B cell (primary cell): ENCODE results near the gene TRIB2. TPM values are rescaled to one million over a fixed set of nuclear protein-coding genes. Genes with fewer than 3 reads are reported as not detected.

Experiments used
- ATAC-seq: fragments of 200-7000 bp; cut with Tn5 transposase; one replicate; pipeline ENCODE4 v1.10.0; 2021; ENCODE audit warnings: low read depth, mild to moderate bottlenecking, moderate number of reproducible peaks, moderate library complexity
- CTCF ChIA-PET: fragments of 350-600 bp; sonication (Branson Sonifier 250); formaldehyde crosslinking; loops from one replicate; lab custom pipeline; 2021; ENCODE audit warnings: antibody characterized with exemption, inconsistent platforms; lab: Charles Lee
- POLR2A ChIA-PET: fragments of 350-600 bp; sonication (Branson Sonifier 250); formaldehyde crosslinking; loops from one replicate; lab custom pipeline; 2021; ENCODE audit warnings: antibody characterized with exemption; lab: Charles Lee
- DNase-seq: peaks from one replicate; pipeline ENCODE4 v3.0.0; 2013
- H2AFZ ChIP-seq: 2 replicates; pipeline ENCODE4 v1.6.1; 2012; ENCODE audit warnings: mild to moderate bottlenecking, low read depth, low read length; ENCODE audit not compliant: insufficient read depth, poor library complexity, severe bottlenecking
- H3K27ac ChIP-seq, 2 donors: 1 replicate in 1 of 2; 2 replicates in 1 of 2; pipeline ENCODE4 v1.5.1; 2012 to 2013; ENCODE audit warnings: low read length in 2 of 2, mild to moderate bottlenecking in 2 of 2, moderate library complexity in 1 of 2
- H3K27me3 ChIP-seq, 4 experiments: fragments of 200-600 bp in 1 of 4; sonication (generic) in 1 of 4; replicated peaks in 1 of 4; 1 replicate in 2 of 4; 2 replicates in 2 of 4; pipeline versions ENCODE4 v1.6.1 to v1.7.0; 2013 to 2016; ENCODE audit warnings: low read length in 3 of 4, mild to moderate bottlenecking in 2 of 4, mixed read lengths in 1 of 4, moderate library complexity in 1 of 4; ENCODE audit not compliant: insufficient read depth in 4 of 4, control insufficient read depth in 3 of 4; ENCODE audit errors: control extremely low read depth in 1 of 4
- H3K36me3 ChIP-seq, 2 experiments: replicated peaks in 1 of 2; 1 replicate in 1 of 2; 2 replicates in 1 of 2; pipeline versions ENCODE4 v1.6.1 to v1.7.1; 2013; ENCODE audit warnings: low read length in 1 of 2; ENCODE audit not compliant: insufficient read depth in 2 of 2, control insufficient read depth in 1 of 2; ENCODE audit errors: control extremely low read depth in 1 of 2, extremely low read depth in 1 of 2
- H3K4me1 ChIP-seq, 2 donors: fragments of 200-600 bp in 1 of 2; sonication (generic) in 1 of 2; 1 replicate in 1 of 2; 2 replicates in 1 of 2; pipeline versions ENCODE4 v1.5.1 to v1.6.1; 2013 to 2017; ENCODE audit warnings: low read length in 2 of 2; ENCODE audit not compliant: control insufficient read depth in 2 of 2, insufficient read depth in 2 of 2
- H3K4me2 ChIP-seq: replicated peaks from 2 replicates; pipeline ENCODE3; 2012; ENCODE audit warnings: mild to moderate bottlenecking, low read depth, low read length; ENCODE audit not compliant: poor library complexity, severe bottlenecking
- H3K4me3 ChIP-seq, 5 experiments: fragments of 200-600 bp in 1 of 5; sonication (generic) in 1 of 5; 1 replicate in 3 of 5; 2 replicates in 2 of 5; pipeline versions ENCODE4 v1.5.1 to v1.7.0; 2011 to 2016; ENCODE audit warnings: low read length in 4 of 5, mild to moderate bottlenecking in 4 of 5, low read depth in 2 of 5, control low read depth in 1 of 5, moderate library complexity in 1 of 5; ENCODE audit not compliant: insufficient read depth in 1 of 5; ENCODE audit errors: control extremely low read depth in 1 of 5, extremely low read depth in 1 of 5
- H3K79me2 ChIP-seq: fragments of 200-600 bp; sonication (generic); one replicate; pipeline ENCODE4 v1.6.0; 2016; ENCODE audit warnings: low read length; ENCODE audit not compliant: control insufficient read depth, insufficient read depth
- H3K9ac ChIP-seq: fragments of 200-600 bp; sonication (generic); 2 replicates; pipeline ENCODE4 v1.6.1; 2017; ENCODE audit warnings: mild to moderate bottlenecking, low read length, moderate library complexity
- H3K9me3 ChIP-seq, 3 donors: one replicate each; pipeline versions ENCODE4 v1.6.1 to v1.7.1; 2013; ENCODE audit warnings: low read length in 2 of 3; ENCODE audit not compliant: control insufficient read depth in 2 of 3, insufficient read depth in 1 of 3; ENCODE audit errors: control extremely low read depth in 1 of 3
- H4K20me1 ChIP-seq: 2 replicates; pipeline ENCODE4 v1.6.0; 2012; ENCODE audit warnings: mild to moderate bottlenecking, low read length; ENCODE audit not compliant: insufficient read depth, control insufficient read depth, poor library complexity, severe bottlenecking
- H3K27ac Mint-ChIP-seq: one replicate; pipeline ENCODE4 v1.8.0; 2021; ENCODE audit warnings: mixed read lengths
- H3K27me3 Mint-ChIP-seq: one replicate; pipeline ENCODE4 v1.8.0; 2021; ENCODE audit warnings: mixed read lengths
- H3K4me1 Mint-ChIP-seq: one replicate; pipeline ENCODE4 v1.8.0; 2021; ENCODE audit warnings: mixed read lengths
- H3K4me3 Mint-ChIP-seq: one replicate; pipeline ENCODE4 v1.8.0; 2021; ENCODE audit warnings: mixed read lengths
- H3K9me3 Mint-ChIP-seq: one replicate; pipeline ENCODE4 v1.8.0; 2022; ENCODE audit warnings: mixed read lengths; ENCODE audit not compliant: insufficient read depth
- EZH2 ChIP-seq: IDR thresholded peaks from 2 replicates; pipeline ENCODE4 v1.6.1; 2012; ENCODE audit warnings: borderline replicate concordance, low read depth, mild to moderate bottlenecking, moderate library complexity, low read length; ENCODE audit not compliant: insufficient read depth, poor library complexity, severe bottlenecking
- WGBS: methylation state at CpG from one replicate; pipeline ENCODE4 v1.1.5; 2013; ENCODE audit warnings: missing lambda C conversion rate; ENCODE audit not compliant: insufficient coverage; 5-methylcytosine and 5-hydroxymethylcytosine counted together
- intact Hi-C: fragments of 100-400 bp; cut with micrococcal nuclease; formaldehyde crosslinking; loops from one replicate; pipeline ENCODE4 v1.10.0; 2022
- polyA plus RNA-seq: library from polyadenylated mRNA; depleted of rRNA; stranded (reverse); fragments of >200 nt; gene quantifications from 2 replicates; pipeline ENCODE4 v1.2.3, GENCODE V29; 2012
- total RNA-seq, 2 donors: library from RNA; stranded (reverse); fragments of 120-200 nt in 1 of 2; gene quantifications; 1 replicate in 1 of 2; 2 replicates in 1 of 2; pipeline versions ENCODE4 v1.2.3 to v1.2.4, GENCODE V29; 2013 to 2022
- TF ChIP-seq, protein P1 (sequence below): fragments of 200-600 bp; IDR thresholded peaks from one replicate; pipeline ENCODE4 v1.8.0; 2022; ENCODE audit warnings: antibody characterized with exemption, mild to moderate bottlenecking

TRIB2 gene
- total and polyA plus RNA-seq, 2 donors (not counting 1 experiment from before 2014, with no cell fraction given) = 36.3 to 117 TPM

DNA sequence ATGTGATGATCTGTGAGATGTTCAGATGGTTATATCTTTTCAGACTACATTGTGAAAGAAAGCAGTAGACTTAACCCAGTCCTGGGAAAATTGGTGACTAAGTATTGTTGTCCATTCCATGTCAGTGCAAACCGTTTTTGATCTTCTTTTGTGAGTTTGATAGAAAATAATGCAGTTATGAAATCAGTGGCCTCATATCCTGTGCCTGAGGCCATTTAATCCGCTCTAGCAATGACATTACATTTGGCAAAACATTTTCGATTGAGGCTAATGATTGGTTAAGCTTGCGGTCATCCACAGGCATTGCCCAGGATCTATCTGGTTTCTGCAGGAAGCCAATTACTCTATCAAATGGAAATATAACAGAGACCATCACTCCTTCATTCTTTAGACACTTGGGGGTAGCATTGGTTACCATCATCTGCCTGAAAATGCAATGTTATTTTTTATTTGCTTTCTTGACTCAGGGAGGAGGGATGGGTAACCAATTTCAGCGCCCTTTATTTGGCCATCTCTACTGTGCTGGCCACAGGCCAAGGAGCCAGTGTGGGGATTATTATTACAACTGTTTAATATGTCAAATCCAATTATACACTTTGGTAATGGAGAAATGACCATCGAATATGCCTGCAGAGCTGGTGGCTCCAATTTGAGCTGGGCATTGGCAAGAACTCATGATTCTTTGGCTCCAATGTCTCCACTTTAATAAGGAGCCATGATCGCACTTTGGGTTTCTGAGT, 33.6 kb downstream of the TRIB2 start:
- Mint-ChIP-seq H3K27me3 (peaks cover 3% of the 10 kb centered on the region), H3K4me3 (no peak overlapping the region), H3K9me3 (peaks cover 3% of the 10 kb centered on the region), H3K27ac (no peak overlapping the region), H3K4me1 (no peaks in the 10 kb centered on the region)
- ATAC-seq = no peak
- Histone ChIP-seq H3K27me3 (peaks cover 0 to 4% (median 0%) of the 10 kb centered on the region in 4 experiments), H3K4me3 (no peak overlapping the region), H3K79me2 (no peaks in the 10 kb centered on the region), H3K4me1 (no peaks in the 10 kb centered on the region), H3K27ac (no peak overlapping the region), H3K4me2 (no peak overlapping the region), H3K9me3 (no peaks in the 10 kb centered on the region), H4K20me1 (no peaks in the 10 kb centered on the region), H3K9ac (no peak overlapping the region), H3K36me3 (no peaks in the 10 kb centered on the region), H2AFZ (no peak overlapping the region)
- WGBS = 90% methylated on average over 5 of the region's 7 CpGs
- intact Hi-C loops = no loop called here
- no peak for DNase-seq
- ChIA-PET POLR2A (no interaction called here), CTCF (no interaction called here)
- TF ChIP-seq, protein P1, sequence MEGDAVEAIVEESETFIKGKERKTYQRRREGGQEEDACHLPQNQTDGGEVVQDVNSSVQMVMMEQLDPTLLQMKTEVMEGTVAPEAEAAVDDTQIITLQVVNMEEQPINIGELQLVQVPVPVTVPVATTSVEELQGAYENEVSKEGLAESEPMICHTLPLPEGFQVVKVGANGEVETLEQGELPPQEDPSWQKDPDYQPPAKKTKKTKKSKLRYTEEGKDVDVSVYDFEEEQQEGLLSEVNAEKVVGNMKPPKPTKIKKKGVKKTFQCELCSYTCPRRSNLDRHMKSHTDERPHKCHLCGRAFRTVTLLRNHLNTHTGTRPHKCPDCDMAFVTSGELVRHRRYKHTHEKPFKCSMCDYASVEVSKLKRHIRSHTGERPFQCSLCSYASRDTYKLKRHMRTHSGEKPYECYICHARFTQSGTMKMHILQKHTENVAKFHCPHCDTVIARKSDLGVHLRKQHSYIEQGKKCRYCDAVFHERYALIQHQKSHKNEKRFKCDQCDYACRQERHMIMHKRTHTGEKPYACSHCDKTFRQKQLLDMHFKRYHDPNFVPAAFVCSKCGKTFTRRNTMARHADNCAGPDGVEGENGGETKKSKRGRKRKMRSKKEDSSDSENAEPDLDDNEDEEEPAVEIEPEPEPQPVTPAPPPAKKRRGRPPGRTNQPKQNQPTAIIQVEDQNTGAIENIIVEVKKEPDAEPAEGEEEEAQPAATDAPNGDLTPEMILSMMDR = no peak
- TF ChIP-seq EZH2 = no peak

GRCh38 chr2:12754643-12755042, 37.9 kb downstream of the TRIB2 start:
- no peak overlapping the region for H3K9ac ChIP-seq
- H3K4me3 ChIP-seq = no peak overlapping the region
- TF ChIP-seq, protein P1 = no peak
- no peak for TF ChIP-seq EZH2
- H3K4me1 ChIP-seq = no peaks in the 10 kb centered on the region
- H4K20me1 ChIP-seq = no peaks in the 10 kb centered on the region
- H3K36me3 ChIP-seq = no peaks in the 10 kb centered on the region
- ChIA-PET CTCF (no interaction called here), POLR2A (no interaction called here)
- no peak overlapping the region for H3K4me2 ChIP-seq
- no peak overlapping the region for H3K27ac Mint-ChIP-seq
- H3K9me3 Mint-ChIP-seq = no peaks in the 10 kb centered on the region
- no peak overlapping the region for H3K27ac ChIP-seq
- intact Hi-C loops = no loop called here
- H3K9me3 ChIP-seq = no peaks in the 10 kb centered on the region
- H3K79me2 ChIP-seq = no peaks in the 10 kb centered on the region
- H3K27me3 ChIP-seq = peaks cover 0 to 6% (median 0%) of the 10 kb centered on the region in 4 experiments
- WGBS = 50% methylated on average over 2 of the region's 5 CpGs
- DNase-seq (no peak), ATAC-seq (no peak)
- no peaks in the 10 kb centered on the region for H3K4me1 Mint-ChIP-seq
- H3K4me3 Mint-ChIP-seq = no peak overlapping the region
- peaks cover 29% of the 10 kb centered on the region for H3K27me3 Mint-ChIP-seq
- H2AFZ ChIP-seq = no peak overlapping the region
